PC-9 (cell line): ENCODE data around the gene KRT80. TPM values are rescaled to one million over a fixed set of nuclear protein-coding genes. Genes with fewer than 3 reads are reported as not detected.

Experiments
- BruUV-seq: library from RNA; stranded (reverse); fragments of 400-500 nt; replicated peaks from 2 replicates; lab custom pipeline; 2021; lab: Mats Ljungman, UMichigan
- CTCF ChIA-PET: fragments of 300-600 bp; sonication (Branson Sonifier 250); formaldehyde crosslinking; loops from one replicate; lab custom pipeline; 2022; ENCODE audit warnings: antibody characterized with exemption; lab: Charles Lee
- POLR2A ChIA-PET: fragments of 300-600 bp; sonication (Branson Sonifier 250); formaldehyde crosslinking; loops from one replicate; lab custom pipeline; 2022; ENCODE audit warnings: antibody characterized with exemption; ENCODE audit not compliant: unreplicated experiment; lab: Charles Lee
- DNase-seq, 2 experiments: peaks; one replicate each; pipeline versions ENCODE4 v3.0.0 to v3.0.0-alpha.2; 2015 to 2022; ENCODE audit warnings: mixed read lengths in 1 of 2
- H2AFZ ChIP-seq: fragments of 200-600 bp; sonication (generic); 2 replicates; pipeline ENCODE4 v1.8.1; 2017; ENCODE audit warnings: antibody characterized with exemption
- H3F3A ChIP-seq: fragments of 200-600 bp; sonication (generic); 2 replicates; pipeline ENCODE4 v1.8.1; 2017; ENCODE audit warnings: antibody characterized with exemption, mild to moderate bottlenecking, low read depth; ENCODE audit not compliant: insufficient read depth
- H3K27ac ChIP-seq: fragments of 200-600 bp; sonication (generic); 2 replicates; pipeline ENCODE4 v1.6.1; 2016; ENCODE audit warnings: mixed run types
- H3K27me3 ChIP-seq: fragments of 200-600 bp; sonication (generic); 2 replicates; pipeline ENCODE4 v1.6.1; 2016; ENCODE audit warnings: low read depth, mixed run types; ENCODE audit not compliant: insufficient read depth
- H3K36me3 ChIP-seq: fragments of 200-600 bp; sonication (generic); 2 replicates; pipeline ENCODE4 v1.6.1; 2016; ENCODE audit warnings: low read depth, mixed run types
- H3K4me1 ChIP-seq: fragments of 200-600 bp; sonication (generic); replicated peaks from 2 replicates; pipeline ENCODE4 v1.6.1; 2016; ENCODE audit warnings: mixed run types; ENCODE audit not compliant: insufficient read depth
- H3K4me2 ChIP-seq: fragments of 200-600 bp; sonication (generic); 2 replicates; pipeline ENCODE4 v1.6.1; 2017; ENCODE audit warnings: mixed run types
- H3K4me3 ChIP-seq: fragments of 200-600 bp; sonication (generic); 2 replicates; pipeline ENCODE4 v1.6.1; 2016; ENCODE audit warnings: mixed run types
- H3K79me2 ChIP-seq: fragments of 200-600 bp; sonication (generic); 2 replicates; pipeline ENCODE4 v1.6.1; 2017; ENCODE audit warnings: low read depth, mixed run types
- H3K9me2 ChIP-seq: fragments of 200-600 bp; sonication (generic); 2 replicates; pipeline ENCODE4 v1.8.1; 2017; ENCODE audit warnings: mild to moderate bottlenecking; ENCODE audit not compliant: insufficient read depth
- H3K9me3 ChIP-seq: fragments of 200-600 bp; sonication (generic); 2 replicates; pipeline ENCODE4 v1.8.1; 2016; ENCODE audit warnings: low read depth; ENCODE audit not compliant: insufficient read depth
- H4K20me1 ChIP-seq: fragments of 200-600 bp; sonication (generic); 2 replicates; pipeline ENCODE4 v1.8.1; 2017; ENCODE audit not compliant: insufficient read depth
- EZH2 ChIP-seq: fragments of 200-600 bp; sonication (generic); IDR thresholded peaks from 2 replicates; pipeline ENCODE4 v1.8.0; 2017; ENCODE audit warnings: antibody characterized with exemption, low read depth
- intact Hi-C: fragments of 100-400 bp; cut with micrococcal nuclease; formaldehyde crosslinking; loops from one replicate; pipeline ENCODE4 v1.10.0; 2022; ENCODE audit not compliant: unreplicated experiment
- total RNA-seq: library from RNA; stranded (reverse); gene quantifications from 2 replicates; pipeline ENCODE4 v1.2.3, GENCODE V29; 2021
- TF ChIP-seq, protein P1 (sequence below): fragments of 200-600 bp; sonication (generic); conservative IDR thresholded peaks from 2 replicates; pipeline ENCODE4 v1.6.1; 2017; ENCODE audit warnings: mixed run types, antibody characterized with exemption, mild to moderate bottlenecking, moderate library complexity

Gene KRT80
- total RNA-seq, 1 experiment from 2014 or later: 94.9 TPM

DNA sequence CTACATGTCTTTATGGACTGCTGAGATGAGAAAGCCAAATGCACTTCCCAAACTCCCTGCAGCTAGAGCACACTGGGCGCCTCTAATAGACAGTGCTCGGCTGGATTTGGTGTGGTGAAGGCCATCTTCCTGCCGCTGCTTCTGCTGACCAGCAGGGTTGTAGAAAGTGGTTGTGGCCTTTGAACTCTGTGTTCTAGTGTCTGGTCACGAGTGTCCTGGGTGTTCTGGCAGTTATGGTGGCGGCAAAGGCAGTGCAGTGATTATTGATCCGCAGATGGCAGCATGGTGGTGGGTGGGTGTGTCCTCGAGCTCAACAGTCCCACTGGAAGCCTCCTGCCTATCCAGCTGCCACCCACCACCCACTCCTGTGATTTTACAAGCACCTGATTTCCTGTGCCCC lies 68.9 kb downstream of the KRT80 start:
- ChIA-PET POLR2A (no interaction called here), CTCF (interaction anchor here (0.6 to 1.9 kb wide), 6 partner anchors 92 to 752 kb away, joined by 3 to 13 read pairs (median 4); no protein-coding TSS in a partner anchor)
- intact Hi-C loops: loop anchor here (1.0 to 5.0 kb wide), 2 partner anchors 98 to 121 kb away; no protein-coding TSS in a partner anchor
- H3K9me2 ChIP-seq: no peaks in the 10 kb centered on the region
- H3K79me2 ChIP-seq: no peaks in the 10 kb centered on the region
- no peaks in the 10 kb centered on the region for H4K20me1 ChIP-seq
- TF ChIP-seq, protein P1, sequence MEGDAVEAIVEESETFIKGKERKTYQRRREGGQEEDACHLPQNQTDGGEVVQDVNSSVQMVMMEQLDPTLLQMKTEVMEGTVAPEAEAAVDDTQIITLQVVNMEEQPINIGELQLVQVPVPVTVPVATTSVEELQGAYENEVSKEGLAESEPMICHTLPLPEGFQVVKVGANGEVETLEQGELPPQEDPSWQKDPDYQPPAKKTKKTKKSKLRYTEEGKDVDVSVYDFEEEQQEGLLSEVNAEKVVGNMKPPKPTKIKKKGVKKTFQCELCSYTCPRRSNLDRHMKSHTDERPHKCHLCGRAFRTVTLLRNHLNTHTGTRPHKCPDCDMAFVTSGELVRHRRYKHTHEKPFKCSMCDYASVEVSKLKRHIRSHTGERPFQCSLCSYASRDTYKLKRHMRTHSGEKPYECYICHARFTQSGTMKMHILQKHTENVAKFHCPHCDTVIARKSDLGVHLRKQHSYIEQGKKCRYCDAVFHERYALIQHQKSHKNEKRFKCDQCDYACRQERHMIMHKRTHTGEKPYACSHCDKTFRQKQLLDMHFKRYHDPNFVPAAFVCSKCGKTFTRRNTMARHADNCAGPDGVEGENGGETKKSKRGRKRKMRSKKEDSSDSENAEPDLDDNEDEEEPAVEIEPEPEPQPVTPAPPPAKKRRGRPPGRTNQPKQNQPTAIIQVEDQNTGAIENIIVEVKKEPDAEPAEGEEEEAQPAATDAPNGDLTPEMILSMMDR: no peak
- TF ChIP-seq EZH2: no peak
- no peaks in the 10 kb centered on the region for H3K36me3 ChIP-seq
- H3K27ac ChIP-seq: no peak overlapping the region
- H3K27me3 ChIP-seq: no peaks in the 10 kb centered on the region
- no TSS peak for BruUV-seq
- H3K4me2 ChIP-seq: no peak overlapping the region
- no peaks in the 10 kb centered on the region for H3K9me3 ChIP-seq
- H3K4me1 ChIP-seq: no peaks in the 10 kb centered on the region
- H3F3A ChIP-seq: no peaks in the 10 kb centered on the region; the same call in 1 of the 2 replicates
- H3K4me3 ChIP-seq: no peak overlapping the region
- no peak overlapping the region for H2AFZ ChIP-seq
- DNase-seq: no peak

DNA sequence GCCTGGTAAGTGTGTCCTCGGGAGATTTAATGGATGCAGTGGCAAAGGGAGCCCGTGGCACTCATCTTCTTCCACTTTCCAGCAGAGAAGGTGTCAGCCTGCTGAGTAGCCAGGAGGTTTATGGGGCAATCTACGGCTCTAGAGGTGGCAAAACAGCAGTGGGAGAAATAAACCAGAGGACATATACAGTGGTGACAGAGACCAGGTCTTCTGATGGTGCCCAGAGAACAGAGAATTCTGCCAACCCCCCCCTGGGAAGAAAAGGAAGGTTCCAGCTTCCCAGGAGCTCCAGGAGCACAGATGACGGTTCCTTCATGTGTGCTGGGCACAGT lies 69.3 kb downstream of the KRT80 start:
- no peak overlapping the region for H3K4me2 ChIP-seq
- H3K9me3 ChIP-seq: no peaks in the 10 kb centered on the region
- H3K36me3 ChIP-seq: no peaks in the 10 kb centered on the region
- POLR2A ChIA-PET: no interaction called here
- H3K79me2 ChIP-seq: no peaks in the 10 kb centered on the region
- H4K20me1 ChIP-seq: no peaks in the 10 kb centered on the region
- no peaks in the 10 kb centered on the region for H3K9me2 ChIP-seq
- BruUV-seq: no TSS peak
- intact Hi-C loops: loop anchor here (1.0 to 5.0 kb wide), 2 partner anchors 97 to 120 kb away; no protein-coding TSS in a partner anchor
- no peak overlapping the region for H3K27ac ChIP-seq
- H3K27me3 ChIP-seq: no peaks in the 10 kb centered on the region
- peaks cover 3% of the 10 kb centered on the region; the same call in 1 of the 2 replicates for H3K4me1 ChIP-seq
- TF ChIP-seq EZH2: no peak
- TF ChIP-seq, protein P1: no peak
- no peaks in the 10 kb centered on the region; the same call in 1 of the 2 replicates for H3F3A ChIP-seq
- H2AFZ ChIP-seq: no peak overlapping the region
- CTCF ChIA-PET: interaction anchor here (0.6 to 1.3 kb wide), 5 partner anchors 92 to 751 kb away, joined by 3 to 13 read pairs (median 3); no protein-coding TSS in a partner anchor
- no peak for DNase-seq
- no peak overlapping the region for H3K4me3 ChIP-seq

DNA sequence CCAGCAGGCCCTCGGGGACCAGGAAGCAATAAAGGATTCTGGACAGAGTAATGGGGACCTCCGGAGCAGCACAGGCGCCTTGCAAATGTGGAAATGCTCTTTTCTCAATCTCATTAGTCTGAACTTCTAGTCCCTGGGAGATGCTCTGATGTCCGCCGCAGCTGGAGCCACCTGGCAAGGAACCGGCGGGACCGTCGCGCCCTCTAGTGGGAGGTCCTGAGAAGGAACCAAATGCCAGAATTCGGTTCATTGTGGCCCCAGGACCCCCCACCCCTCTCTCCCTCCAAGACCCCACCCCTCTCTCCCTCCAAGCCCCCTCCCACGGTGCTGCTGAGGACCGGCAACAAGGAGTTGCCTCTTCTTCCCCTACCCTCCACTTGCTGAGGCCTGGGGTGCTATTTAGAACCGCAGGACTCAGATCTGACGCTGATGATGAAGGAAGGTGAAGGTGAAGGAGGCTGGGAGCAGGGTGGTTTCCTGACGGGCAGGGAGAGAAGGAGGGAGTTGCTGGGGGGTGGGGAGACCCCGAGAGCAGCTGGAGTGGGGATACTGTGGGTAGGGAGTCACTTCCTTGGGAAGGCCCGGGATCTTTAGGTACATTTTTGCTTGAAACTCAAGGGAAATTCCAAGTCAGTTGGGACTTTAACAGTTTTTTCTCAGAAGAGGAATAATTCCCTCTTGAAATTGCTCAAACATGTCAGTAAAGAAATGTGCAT lies 69.8 kb downstream of the KRT80 start:
- ChIA-PET CTCF (interaction anchor here (0.6 to 1.5 kb wide), 3 partner anchors 96 to 662 kb away, joined by 3 to 13 read pairs (median 8); no protein-coding TSS in a partner anchor), POLR2A (no interaction called here)
- Histone ChIP-seq H3F3A (peaks cover 5% of the 10 kb centered on the region), H4K20me1 (no peaks in the 10 kb centered on the region), H3K9me3 (no peaks in the 10 kb centered on the region), H3K4me3 (no peak overlapping the region), H3K4me2 (no peak overlapping the region), H3K4me1 (peaks cover 8% of the 10 kb centered on the region), H3K27me3 (no peaks in the 10 kb centered on the region), H3K9me2 (no peaks in the 10 kb centered on the region), H3K36me3 (no peaks in the 10 kb centered on the region), H3K27ac (no peak overlapping the region), H2AFZ (no peak overlapping the region), H3K79me2 (no peaks in the 10 kb centered on the region)
- TF ChIP-seq, protein P1: peak; percentile 80
- TF ChIP-seq EZH2: no peak
- DNase-seq: peak; percentile 36 to 56
- BruUV-seq: no TSS peak
- intact Hi-C loops: loop anchor here (1.0 to 5.0 kb wide), 2 partner anchors 97 to 120 kb away; no protein-coding TSS in a partner anchor
